SKM-1 (cell line): ENCODE data around the gene KRTDAP.

ENCODE experiments used
- DNase-seq: peaks from one replicate; lab custom pipeline; 2025; ENCODE audit not compliant: unreplicated experiment; lab: John Stamatoyannopoulos, UW

KRTDAP gene

DNA sequence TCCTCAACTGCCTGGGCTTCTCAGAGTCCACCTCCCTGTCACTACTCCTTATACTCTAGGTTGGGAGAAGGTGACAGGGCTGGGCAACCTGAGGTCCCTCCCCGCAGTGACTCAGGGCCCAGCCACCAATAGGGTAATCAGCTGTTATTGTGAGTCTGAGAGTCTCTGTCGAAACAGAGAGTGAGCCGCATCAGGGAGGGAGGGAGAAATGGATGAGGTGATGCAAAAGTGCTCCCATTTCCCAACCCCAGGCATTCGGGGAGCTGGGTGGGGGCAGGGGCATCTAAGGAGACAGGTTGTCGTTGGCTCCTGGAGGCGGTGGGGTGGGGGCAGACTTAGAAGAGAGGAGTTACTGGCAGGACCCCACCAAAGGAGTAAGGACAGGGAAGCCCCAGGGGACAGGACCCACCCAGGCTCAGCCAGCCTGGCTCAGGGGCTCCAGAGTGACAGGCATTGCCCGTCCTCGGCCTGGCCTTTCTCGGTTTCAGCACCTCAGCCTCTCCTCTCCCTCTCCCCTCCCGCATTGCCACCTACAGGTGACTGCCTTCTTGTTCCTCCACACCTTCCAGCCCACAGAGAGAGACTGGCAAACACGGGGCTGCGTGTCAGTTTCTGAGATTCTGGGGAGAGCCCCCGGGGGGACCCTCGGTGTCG is 23.5 kb upstream of the KRTDAP start, which contains the start of gene DMKN:
TSS of gene DMKN (minus strand) at position 22 of the 654 bp plus-strand sequence. CDS start 174 bp downstream, outside the sequence.
- no peak for DNase-seq

DNA sequence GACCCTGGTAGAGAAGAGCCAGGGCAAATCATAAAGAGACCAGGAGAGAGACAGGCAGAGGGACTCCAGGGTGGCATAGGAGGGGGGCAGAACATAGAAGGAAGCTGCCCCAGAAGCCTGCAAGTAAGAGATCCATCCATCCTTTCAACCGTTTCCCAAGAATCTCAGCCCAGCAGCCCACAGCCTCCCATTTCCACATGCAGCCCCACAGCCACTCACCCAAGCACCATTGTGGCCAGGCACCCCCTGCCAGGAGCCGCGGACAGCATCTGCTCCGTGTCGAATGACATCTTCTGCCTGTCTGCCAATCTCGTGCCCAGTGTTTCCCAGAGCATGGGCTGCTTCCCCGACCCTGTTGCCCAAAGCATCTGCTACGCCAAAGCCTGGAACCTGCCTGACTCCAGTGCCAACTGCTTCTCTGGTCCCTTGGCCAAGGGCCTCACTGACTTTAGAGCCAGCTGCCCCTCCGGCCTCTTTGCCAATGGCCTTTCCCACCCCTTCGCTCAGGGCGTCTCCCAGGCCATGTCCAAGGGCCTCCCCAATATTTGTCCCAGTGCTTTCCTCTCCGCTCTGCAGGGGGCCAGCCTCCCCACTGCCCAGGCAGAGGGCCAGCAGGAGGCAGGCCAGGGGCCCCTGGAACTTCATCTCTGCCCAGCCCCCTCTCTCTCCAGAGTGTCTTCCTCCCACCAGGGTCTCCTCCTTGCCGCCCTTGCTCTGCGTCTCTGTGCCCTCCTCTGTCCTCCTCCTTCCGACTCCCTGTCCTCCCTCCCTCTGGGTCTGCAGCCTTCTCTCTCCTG is 22.8 kb upstream of the KRTDAP start:
- no peak for DNase-seq

DNA sequence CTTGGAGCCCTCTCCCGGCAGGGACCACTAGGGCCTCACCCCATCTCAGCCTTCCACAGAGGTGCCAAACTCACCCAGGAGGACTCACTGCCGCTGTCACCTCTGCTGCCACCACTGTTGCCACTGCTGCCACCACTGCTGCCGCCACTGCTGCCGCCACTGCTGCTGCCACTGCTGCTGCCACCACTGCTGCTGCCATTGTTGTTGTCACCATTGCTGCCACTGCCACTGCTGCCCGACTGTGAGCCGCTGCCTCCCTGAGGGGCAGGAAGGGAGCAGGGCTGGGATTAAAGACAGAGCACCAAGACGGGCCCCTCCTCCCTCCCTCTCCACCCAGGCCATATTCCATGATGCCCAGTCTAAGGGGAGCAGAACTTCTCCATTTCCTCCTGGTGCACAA is 21.1 kb upstream of the KRTDAP start:
- no peak for DNase-seq

DNA sequence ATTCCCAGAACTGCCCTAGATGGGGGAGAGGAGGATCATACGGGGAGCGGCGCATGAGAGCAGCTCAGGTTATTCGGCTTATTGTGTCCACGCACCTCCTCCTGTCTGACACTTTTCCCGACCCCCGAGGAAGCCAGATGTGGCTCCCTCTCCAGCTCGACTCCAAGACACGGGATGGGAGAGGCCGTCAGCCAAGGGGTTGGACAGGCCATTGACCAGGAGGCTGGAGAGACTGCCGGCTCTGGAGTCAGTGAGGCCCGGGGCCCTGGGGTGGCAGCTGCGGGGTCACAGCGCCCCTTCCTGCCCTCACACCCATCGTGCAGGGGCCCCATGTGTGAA is 20.3 kb upstream of the KRTDAP start:
- DNase-seq = no peak

DNA sequence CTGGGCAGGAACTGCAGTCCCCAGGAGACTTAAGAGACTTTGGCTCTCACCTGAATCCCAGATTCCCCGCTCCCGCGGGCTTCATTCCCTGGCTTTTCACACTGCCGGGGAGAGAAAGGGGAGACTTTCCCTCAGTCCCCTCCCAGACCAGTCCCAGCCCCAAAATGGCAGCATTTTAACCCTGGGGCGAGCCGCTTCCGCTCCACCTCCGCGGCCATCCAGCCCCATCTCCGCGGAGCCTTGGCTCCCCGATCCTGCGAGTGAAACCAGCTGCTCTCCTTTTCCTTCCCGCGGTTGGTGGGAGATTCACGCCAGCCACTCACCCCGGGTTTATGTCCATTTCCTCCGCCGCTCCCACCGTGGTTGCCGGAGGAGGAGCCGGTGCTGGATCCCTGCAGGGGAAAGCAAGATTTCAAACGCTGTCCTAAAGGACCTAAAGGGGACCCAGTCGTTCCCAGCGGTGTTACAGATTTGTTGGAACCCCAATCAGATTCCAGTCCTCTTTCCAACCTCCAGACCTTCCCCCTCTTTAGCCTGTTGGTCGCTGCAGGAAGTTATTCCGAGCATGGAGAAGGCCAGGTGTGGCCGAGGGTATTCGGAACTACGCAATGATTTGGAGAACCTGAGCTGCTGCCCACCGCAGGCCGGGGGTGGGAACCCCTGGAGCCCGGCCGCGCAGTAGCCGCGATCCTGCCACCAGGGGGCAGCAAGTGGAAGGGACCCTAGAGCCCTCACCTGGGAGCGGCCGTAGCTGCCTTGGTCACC is 19.8 kb upstream of the KRTDAP start:
- DNase-seq = peak; percentile 6

DNA sequence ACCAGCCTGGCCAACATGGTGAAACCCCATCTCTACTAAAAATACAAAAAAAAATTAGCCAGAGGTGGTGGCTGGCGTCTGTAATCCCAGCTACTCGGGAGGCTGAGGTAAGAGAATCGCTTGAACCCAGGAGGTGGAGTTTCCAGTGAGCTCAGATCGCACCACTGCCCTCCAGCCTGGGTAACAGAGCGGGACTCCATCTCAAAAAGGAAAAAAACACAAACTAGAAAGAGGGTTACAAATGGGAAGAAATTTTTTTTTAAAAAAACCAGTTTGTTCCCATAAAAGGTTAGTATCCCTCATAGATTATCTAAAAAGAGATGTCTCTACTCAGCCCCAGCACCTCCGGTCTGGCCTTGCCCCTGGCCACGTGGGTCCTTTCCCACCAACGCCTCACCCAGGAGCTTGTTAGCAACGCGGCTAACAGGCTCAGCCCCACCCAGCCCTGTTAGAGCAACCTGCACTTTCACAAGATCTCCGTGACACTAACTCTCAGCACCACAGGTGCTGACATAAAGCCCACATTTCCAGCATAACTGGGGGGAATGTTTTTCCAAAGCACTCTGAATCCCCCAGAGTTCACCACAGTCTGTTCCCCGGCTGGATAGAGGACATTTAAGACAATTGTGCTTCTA is 18.9 kb upstream of the KRTDAP start:
- DNase-seq = no peak

DNA sequence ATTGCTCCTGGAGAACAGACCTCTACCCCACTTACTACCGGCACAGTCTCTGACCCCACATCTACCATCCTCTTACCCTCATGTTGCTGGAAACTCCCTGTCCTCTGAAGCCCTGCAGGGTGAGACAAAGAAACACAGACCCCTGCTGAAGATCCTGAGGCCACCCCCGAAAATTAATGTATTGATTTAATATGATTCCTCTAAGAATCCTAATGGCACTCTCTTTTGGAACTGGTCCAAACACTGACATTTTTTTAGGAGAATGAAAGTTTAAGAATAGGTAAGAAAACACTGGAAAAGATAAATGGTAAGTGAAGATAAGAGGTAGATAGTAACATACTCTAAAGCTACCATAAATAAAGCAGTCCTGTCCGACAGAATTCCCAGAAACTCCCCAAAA is 17.9 kb upstream of the KRTDAP start:
- DNase-seq = no peak

DNA sequence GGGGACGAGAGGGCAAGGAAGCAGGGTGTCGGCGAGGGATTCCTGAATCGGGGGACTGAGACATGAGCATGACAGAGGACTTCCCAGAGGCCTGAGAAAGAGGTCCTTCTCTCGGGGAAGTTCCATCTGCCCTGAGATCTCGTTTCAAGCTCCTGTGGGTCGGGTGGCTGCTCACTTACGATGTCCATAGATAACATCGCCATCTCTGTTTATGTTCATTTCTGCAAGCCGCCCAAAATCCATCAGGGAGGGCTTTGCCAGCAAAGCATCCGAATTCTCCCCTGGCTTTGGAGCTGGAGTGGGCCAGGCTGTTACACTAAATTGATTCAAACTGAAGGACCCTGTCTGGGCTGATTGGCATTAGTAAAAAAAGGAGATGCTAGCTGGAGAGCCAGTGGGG is 17.3 kb upstream of the KRTDAP start:
- DNase-seq = no peak

DNA sequence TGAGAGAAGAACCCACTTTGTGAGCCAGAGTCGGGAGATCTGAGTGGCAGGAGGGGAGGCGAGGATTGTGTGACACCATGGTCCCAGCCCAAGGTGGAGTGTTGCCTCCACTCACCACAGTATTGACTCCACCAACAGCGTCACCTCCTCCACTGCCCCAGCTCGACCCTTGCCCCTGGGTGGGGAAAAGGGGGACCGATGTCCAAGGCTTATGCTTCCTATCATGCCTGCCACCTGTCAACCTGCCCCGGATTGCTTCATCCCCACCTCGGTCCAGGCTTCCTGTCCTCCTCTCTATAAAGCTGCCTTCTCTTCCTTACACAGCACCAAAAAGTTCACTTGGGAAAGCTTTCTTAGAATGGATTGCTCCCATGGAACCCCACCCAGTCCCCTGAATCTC is 15.7 kb upstream of the KRTDAP start:
- no peak for DNase-seq

DNA sequence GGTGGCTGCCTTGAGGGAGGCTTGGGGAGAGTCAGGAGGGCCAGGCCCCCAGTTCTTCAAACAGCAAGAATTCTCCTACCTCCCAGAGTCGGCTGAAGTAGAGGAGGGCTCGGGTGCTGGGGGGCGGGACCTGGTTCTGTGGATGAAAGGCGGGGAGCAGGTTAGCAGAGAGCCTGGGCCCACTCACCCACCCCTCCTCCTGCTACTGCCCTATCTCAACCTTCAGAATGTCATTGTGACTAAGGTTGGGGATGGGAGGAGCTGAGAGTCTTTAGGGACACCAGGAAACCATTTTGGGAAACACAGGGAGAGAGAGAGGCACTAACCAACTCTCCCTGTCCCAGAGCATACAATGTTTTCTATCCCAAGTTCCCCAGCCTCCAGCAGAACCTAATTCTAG is 12.5 kb upstream of the KRTDAP start:
- no peak for DNase-seq

DNA sequence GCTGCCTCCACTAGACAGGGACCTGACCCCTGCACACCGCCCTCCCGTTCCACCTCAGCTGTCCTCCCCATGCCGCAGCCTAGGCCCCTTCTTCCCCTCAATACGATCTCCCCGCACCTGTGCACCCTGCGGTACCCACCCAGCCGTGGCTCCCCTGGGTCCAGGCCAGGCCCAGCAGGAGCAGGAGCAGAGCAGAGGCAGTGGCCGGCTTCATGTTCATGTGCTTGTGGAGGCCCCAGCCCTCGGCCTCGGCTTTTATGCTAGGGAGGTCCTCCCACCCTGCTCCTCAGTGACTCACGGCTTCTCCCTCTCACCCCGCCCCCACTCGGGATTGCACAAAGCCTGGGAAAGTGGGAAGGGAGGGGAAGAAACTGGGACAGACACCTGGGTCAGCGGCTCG is 11.4 kb upstream of the KRTDAP start:
- no peak for DNase-seq

DNA sequence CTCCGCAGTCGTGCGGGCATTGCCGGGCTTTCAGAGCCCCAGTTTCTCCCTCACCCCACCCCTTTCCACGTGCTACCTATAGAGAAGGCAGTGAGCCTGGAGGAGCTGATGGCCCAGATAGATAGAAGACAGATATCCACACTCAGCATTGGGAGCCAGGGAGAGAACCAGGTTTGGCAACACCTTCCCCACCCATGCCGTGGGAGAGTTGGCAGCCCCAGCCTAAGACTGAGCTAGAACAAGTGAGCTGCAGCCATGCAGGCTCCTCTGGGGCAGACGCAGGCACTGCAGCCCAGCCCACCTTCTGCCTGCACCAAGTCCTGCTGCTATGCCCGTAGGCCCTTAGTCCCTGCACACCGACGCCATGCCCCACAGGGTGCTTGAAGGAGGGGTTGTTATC is 10.3 kb upstream of the KRTDAP start:
- DNase-seq = no peak

DNA sequence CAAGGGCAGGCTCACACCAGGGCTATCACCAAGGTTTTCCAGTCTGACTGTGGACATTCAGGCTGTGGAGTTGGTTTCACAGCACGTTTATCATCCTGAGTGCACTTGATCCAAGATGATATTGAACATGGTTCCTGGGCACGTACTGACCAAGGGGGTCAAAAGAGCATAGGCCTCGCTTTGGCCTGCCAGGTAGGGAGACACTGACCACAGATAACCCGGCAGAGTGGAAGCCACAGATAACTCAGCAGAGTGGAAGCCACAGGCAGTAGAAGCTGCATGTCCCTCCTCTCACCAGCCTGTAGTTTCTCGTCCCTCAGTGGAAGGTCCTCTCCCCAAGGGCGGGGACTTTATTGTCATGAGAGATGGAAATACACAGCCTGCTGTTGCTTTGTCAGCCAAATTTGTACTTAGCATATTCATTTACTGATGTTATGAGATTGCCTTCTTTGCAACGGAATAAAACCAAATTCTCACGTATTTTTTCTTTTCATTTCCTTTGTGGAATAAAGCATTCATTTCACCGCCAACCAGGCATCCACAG is 8.8 kb upstream of the KRTDAP start:
- no peak for DNase-seq

DNA sequence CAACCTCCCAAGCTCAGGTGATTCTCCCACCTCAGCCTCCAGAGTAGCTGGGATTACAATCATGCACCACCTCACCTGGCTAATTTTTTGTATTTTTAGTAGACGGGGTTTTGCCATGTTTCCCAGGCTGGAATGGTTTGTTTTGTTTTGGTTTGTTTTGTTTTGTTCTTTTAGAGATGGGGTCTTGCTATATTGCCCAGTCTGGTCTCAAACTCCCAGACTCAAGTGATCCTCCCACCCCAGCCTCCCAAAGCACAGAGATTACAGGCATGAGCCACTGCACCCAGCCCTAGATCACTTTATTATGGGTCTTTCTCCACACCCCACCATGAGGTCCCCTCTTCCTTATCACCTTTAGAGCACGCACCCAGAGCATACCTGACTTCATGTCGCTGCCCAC is 8.0 kb upstream of the KRTDAP start:
- DNase-seq = no peak

DNA sequence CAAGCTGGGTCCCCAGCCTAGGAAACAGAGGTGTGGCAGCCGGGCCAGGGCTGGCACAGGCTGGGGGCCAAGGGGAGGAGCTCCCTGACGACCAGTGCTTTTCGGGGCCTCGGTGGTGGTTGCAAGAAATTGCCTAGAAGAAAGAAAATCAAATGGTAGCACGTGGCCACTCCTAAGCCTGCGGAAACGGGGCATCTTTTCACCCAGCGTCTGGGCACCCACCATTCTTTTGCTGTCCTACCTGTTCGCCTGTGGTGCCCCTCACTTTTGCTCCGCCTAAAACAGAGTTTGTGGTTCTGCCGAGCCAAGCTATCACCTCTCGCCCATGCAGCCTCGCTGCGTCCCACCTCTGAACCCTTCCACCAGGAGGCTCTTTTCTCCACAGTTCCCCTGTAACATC is 7.1 kb upstream of the KRTDAP start:
- DNase-seq = no peak

DNA sequence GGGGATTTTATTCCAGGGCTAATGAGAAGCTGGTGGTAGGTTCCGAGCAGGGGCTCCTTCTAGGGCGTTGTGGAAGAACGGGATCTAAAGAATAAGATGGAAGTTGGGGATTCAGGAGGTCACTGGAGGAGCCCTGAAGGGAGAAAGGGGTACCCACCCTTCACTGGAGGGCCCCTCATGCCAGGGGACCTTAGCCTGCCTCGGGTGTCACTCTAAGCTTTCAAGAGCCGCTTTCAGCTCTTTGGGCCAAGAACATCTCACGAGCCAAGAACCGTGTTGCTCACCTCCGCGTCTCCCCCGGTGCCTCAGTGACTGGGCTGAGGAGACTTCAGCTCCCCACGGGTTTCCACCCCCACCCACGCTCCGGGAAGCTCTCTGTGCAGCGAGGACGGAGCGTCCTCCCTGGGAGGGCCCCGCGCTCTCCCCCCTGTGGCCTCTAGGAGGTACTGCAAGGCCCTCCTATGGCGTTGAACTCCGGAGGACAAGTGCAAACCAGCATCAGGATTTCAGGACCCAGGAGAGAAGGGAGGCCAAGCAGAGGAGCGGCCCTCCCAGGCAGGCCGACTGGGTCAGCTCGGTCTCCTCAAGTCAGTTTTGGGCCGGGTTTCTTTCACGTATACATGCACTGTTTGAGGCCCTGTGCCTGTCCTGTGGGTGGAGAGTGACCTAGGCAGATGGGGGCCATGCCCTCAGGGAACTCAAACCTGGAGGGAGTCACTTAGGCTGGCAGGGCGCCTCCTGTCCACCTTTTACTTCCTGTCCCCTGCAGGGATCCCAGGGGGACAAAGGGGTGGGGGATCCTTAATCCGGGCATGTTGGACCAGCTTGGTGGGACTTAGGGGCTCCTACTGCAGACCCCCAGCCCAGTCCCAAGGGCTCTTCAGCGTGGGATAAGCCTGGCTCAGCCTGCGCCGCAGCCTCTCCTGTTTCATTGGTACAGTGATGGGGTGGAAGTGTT is 5.1 kb upstream of the KRTDAP start:
- DNase-seq = peak; percentile 38

DNA sequence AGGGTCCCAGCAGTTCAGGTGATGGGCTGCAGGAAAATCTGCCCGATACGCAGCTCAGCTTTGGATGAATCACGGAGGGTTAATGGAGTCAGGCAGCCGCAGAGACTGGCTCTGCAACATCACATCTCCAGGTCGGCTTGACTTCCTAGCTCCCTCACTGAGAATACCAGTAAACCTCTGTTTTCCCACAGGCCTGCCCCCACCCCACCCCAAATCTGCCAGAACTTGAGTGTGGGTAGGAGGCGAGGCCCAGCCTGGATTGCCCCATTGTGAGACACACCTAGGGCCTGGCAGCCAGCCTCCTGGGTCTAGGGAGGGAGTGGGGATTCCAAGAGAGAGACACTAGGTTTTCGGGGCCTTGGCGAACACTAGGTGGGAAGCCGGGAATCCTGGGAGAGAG is 3.7 kb upstream of the KRTDAP start:
- DNase-seq = no peak

DNA sequence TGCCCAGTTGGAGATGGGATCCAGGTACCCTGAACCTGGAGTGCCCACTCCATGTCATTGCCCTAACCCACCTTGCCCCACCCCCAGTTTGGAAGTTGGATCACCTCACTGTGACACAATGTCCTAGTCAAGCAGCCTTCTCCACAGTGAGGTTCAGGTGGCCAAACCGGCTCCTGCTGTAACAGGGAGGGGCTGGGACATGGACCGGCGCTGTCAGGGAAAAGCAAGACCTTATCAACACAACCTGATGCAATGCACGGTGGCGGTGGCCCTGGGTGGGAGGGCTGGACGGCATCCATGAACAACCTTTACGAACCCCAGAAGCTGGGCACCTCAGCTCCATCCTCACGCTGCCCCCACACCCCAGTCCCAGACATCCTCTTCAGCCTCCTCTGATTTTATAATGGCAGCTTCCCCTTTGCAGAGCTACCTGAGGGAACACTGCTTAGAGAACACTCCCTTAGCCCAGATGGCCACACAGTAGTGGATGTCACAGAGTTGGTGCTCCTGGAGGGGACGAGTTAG is 1.6 kb upstream of the KRTDAP start:
- DNase-seq = no peak

DNA sequence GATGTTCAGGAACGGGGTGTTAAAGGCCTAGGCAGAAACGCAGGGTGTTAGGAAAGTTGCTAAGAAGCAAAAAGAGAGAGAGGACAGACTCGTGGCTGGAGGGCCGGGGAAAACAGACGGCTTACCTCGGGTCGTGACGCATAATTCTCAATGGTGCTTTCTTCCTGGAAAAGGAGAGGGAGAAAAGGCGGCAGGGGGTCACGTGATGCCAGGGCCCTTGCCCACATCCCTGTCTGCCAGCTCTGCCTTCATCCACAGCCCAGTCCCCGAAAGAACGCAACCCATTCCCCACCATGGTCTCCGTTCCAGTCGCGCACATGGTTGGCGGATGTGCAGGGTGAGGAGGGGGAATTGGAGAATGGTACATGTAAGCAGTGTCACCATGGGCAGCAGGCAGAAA is 1.6 kb downstream of the KRTDAP start:
- no peak for DNase-seq

DNA sequence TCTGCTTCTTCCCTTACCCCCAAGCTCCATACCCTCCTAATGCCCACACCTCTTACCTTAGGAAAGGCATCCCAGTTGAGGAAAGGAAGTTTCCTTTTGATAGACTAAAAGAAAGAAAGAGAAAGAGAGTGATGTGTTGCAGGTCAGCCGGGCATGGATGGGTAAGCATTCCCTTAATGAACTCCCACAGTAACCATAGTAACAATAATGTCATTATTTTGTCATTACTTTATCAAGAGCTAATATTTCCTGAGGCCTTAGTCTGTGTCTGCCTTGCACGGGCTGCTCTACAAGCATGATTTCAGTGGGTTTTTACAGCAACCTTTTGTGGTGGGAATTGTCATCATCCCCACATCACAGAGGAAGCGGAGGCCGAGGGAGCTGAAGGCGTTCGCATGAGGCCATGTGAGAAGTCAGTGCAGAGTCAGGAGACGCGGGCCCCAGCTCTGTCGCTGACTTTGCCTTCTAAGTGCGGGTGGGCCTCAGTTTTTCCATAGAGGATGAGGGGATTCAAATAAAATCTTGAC is 2.5 kb downstream of the KRTDAP start:
- no peak for DNase-seq
